ENCODE data around the gene DUSP18.
"Not testable (repeated sequence)": the region's sequence is repeated elsewhere in the genome, so short reads cannot be mapped to it uniquely, and the experiment has no call there.

DUSP18 gene

DNA sequence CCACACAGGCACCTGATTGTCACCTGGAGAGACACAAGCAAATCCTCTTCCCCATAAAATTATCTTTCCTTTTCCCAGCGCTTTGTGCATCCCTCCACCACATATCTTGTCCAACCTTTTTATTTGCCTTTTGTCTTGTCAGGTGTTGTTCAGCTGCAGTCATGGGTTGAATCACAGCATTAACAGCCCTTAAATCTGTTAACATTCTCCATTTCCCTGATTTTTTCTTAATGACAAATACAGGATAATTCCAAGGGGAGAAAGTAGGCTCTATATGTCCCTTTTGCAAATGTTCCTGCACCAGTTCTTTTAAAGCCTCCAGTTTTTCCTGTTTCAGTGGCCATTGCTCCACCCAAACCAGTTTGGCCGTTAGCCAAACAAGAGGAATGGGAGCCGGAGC is 8.9 kb upstream of the DUSP18 start:
- DNase-seq = not testable (repeated sequence)

DNA sequence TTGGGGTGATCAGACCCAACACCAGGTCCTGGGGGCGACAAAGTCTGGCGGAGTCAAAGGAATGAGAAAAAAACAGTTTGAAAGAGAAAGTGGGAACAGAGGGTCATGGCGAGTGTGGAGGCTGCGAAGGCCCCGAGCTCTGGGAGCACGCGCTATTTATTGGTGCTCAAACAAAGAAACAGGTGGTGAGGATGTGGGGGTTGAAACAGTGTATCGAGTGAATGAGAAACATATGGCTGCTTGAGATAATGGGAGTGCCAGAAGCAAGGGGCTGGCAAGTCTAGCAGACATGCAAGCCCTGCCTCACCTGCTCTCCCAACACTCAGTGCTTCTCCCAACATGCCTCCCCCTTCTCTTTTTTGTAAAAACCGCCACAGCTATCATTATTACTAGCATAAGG is 7.8 kb upstream of the DUSP18 start:
- DNase-seq = no peak

DNA sequence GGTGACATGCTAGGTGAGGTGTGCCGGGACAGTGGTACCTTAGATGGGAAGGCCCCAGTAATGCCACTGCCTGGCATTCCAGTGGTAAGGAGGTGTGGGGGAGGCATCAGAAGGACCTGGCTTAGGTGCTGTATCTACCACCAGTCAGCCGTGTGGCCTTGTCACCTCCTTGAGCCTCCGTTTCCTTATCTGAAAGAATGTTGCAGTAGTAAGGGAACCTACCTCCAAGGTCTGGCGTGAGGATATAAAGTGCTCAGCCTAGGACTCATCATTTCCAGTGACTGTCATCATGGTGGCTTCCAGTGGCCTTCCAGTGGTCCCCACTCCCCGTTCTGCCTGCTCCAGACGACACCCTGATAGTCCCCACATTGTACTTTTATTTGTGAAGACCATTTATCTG is 6.8 kb upstream of the DUSP18 start:
- no peak for DNase-seq

DNA sequence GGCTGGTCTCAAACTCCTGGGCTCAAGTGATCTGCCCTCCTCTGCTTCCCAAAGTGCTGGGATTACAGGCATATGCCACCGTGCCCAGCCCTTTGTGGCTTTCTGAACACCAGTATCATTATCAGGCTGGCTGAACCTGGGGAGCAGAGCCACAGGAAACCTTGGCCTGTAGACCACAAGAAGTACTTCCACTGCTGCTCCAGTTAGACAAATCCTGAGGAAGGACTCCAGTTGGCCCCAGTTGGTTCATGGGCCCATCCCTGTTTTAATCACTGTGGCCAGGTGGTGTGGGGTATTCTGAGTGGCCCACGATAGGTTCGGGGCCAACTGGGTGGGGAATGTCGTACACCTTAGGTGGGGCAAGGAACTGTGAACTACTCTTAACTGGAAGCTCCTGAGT is 5.5 kb upstream of the DUSP18 start:
- DNase-seq = no peak

DNA sequence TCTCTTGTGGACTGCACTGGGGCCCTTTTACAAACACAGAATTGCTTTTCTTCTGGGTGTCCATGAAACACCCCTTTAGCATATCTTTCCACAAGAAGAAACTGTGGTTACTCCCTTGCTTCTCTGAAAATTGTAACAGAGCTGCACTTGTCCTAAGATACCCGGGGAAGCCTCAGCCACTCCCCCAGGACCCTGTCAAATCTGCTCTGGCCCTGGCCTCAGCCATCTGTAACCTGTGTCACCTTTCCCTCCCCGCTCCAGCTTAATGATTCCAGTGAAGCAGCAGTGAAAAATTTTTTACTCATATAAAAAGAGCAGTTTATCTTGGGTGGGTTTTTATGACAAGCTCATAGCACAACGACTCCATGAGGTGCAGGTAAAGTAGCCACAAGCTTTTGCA is 3.4 kb upstream of the DUSP18 start:
- no peak for DNase-seq

DNA sequence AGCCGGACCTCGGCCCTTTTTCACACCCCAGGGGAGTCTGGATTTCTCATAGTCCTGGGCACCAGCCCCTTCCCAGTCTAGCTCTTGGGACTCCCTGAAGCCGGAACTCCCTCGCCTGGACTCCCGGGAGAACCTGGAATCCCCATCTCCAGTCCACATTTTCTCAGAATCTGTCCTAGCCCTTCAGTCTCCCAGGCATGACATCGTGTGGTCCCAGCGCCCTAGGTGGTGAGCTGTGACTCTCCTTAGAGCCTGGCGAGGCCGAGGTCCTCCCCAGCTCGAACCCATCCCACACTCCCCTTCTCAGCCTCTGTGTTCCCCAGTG is 673 bp upstream of the DUSP18 start:
- no peak for DNase-seq

DNA sequence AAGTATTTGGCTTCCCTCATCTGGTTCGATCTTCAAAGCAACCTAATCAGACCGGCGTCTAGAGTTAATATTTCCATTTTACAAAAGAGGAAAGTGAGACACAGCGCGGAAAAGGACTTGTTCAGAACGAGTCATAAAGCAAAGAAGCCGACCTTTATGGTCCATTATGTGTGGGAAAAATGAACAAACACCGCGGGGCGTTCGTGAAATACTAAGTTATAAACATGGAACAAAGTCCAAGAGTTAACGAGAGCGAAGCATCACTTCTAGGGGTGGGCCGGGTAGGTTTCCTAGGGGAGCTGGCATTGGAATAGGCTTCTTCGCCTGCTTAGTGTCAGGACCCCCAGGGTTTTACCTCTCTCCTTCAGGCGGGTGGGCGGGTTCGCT is 575 bp downstream of the DUSP18 start:
- no peak for DNase-seq

DNA sequence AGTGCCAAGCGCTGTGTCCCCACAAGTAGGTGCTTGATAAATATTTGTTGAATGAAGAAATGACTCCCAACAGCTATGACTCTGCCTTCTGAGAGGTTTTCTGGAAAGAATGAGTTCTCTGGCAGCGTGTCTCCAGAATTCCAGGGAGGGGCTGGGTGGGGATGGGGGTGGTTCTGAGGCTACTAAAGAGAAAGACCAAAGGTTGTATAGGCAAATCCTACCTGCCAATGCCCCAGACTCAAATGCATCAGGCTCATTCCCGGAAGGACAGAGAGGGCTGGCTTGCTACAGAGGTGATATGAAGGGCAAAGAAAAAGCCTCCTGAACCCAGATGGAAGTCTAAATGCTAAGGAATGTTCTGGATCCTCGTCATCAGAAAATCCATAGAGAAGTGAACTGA is 1.9 kb downstream of the DUSP18 start:
- DNase-seq = no peak

DNA sequence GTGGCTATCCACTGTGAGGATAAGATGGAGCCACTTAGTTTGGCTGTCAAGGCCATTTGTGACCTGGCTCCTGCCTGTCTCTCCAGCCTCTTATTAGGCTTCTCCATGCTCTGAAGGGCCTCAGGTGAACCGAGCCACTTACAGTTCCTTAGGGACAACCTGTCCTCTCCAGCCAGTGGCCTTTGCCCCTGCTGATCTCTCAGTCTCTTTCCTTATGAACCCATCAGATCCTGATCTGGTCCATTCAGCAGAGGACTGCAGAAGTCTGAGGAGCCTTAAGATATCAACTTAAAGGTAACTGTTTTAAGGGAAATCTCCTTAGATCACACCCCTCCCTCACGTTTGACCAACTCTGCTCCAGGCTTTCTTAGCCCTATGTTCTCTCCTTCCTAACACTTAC is 2.4 kb downstream of the DUSP18 start:
- DNase-seq = no peak

DNA sequence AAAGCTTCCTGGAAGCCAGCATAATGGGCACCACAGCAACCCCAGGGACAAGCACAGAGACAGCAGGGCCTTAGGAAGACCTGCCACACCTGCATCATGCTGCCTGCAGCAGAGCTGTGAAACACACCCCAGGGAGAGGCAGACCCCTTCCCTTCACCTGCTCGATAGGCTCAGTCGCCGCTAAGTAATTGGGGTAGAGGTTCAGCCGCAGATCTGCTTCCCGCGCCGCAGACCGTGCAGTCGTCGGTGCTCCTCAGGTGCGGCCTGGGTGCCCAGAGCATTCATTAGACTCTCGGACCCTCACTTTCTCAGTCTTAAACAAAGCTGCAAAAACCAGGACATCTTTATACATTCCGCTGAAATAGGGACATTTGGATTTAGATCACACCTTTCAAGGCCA is 2.9 kb downstream of the DUSP18 start:
- DNase-seq = no peak

DNA sequence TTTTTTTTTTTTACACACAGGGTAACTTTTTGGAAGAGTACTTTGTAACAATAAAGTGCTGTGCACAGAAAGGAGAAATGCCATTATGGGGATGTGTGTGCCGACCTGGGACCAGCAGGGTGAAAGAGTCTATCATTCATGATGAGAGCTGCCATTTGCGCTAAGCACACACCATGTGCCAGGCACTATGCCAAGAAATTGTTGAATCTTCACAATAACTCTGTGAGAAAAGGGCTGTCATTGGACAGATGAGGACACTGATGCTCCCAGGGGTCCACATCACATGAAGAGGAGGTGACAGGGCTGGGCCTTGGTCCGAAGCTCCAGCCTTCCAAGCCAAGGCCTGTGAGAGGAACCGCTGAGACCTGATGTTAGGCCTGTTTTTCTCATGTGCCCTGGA is 5.6 kb downstream of the DUSP18 start:
- DNase-seq = peak; percentile 25

DNA sequence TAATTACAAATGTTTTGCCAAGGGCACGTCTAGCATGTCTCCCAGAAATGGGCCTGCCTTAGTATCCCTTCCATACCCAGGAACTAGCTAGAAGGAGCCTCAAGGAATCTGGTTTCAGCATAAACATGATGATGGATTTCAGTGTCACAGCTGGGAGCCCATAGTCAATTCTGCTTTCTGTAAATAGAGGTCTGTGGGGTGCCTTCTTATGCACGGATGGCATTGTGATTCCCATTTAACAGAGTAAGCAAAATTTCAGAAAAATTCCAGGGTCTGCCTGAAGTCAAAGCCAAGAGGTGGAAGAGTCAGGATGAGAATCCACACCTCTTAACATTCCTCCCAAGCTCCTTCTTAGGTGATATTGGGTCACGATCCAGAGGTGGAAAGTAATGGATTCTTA is 12.1 kb downstream of the DUSP18 start:
- DNase-seq = no peak

DNA sequence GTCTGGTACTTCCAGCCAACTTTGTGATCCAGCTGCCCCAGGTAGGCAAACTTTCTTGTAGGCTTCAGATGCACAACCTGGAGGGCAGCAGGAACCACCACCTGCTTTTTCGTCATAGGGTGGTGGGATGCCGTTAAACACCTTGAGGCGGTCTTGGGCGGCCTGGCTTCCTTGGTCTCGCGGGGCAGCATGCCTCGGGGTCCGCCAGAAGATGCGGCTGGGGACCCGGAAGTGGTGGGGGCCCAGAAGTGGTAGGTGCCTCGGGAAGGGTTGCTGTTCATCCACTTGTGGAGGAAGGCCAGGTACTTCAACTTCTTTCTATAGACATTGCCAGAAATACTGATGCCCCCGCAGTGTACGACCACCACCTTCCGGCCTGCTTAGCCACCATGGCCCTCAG is 13.3 kb downstream of the DUSP18 start:
- no peak for DNase-seq

DNA sequence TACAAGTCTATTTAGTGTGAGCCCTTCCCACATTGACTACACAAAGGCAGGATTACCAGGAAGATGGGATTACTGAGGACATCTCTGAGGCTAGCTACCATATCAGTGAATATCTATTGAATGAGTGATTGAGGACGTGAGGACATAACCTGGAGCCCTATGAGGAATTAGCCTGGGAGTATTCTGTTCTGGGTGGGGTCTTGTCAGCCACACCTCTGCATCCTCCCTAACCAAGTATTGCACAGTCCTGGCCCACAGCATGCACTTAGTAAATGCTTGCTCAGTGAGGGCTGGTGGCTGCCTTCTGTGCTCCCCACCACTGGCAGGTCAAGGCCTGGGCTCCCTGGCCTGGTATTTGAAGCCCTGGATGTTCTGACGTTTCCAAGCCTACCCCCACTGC is 14.8 kb downstream of the DUSP18 start:
- no peak for DNase-seq

DNA sequence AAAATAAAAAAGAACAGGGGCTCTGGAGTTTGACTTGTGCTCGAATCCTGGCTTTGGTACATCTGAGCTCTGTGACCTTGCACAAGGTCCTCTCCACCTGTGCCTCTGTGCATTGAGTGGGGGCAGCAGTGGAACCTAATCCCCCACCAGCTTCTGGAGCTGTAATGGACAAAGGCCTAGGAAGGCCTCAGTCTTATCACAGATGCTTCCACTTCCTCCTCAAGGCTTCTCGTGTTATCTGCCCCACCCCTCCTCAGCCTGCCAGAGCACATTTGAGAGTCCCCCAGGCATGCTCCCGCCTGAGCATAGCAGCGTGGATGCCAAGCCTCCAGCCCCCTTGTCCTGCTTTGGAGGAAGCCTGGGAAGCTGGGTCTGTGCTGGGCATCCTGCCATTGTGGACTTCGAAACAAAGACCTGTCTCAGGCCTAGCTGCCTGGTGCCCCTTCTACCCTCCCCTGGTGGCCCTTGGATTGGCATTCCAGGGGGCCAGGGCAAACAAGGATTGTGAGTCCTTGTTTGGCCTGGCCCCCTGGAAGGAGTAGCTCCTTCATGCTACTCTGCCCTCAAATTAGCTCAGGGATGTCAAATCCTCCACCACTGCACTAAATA is 17.1 kb downstream of the DUSP18 start:
- no peak for DNase-seq

DNA sequence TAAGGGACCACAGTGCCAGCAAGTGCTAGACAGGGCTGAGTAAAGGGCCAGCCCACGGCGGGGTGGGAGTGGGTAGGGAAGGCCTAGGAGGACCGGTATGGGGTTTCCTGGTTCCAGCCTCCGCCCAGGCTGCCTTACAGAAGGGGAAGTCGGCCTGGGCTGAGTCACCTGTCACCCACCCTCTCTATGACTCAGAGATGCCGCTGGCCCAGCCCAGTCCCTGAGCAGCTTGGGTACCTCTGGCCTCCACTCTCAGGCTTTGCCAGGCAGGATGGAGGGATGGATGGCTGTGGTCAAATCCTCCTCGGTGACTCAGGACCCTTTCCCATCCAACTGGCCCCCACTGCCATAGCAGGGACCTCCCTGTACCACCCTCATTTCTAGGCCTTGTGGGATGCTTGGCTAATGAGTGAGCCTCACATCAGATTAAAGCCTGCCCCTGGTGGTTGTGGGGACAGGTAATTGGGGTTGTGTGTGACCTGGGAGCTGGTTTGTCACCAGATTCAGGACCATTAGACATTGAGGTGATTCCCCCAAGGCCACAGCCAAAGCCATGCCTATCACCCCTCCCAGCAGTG is 18.2 kb downstream of the DUSP18 start:
- DNase-seq = no peak

DNA sequence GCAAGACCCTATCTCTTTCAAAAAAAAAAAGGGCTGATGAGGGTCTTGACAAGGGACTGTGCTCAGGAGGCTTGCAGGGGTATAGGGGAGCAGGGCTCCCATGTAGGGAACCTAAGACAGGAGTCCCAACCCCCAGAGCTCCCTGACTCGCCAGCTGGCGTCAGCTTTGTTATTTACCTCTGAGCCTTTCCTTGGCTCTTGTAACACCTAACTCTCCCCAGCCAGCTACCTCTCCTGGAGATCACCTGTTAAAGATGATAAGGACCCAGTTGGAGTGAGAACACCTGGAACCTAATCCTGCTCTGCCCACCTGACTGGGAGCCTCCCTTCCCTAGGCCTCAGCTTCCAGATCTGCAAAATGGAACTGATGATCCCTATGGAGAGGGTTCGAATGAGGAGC is 18.9 kb downstream of the DUSP18 start:
- no peak for DNase-seq

DNA sequence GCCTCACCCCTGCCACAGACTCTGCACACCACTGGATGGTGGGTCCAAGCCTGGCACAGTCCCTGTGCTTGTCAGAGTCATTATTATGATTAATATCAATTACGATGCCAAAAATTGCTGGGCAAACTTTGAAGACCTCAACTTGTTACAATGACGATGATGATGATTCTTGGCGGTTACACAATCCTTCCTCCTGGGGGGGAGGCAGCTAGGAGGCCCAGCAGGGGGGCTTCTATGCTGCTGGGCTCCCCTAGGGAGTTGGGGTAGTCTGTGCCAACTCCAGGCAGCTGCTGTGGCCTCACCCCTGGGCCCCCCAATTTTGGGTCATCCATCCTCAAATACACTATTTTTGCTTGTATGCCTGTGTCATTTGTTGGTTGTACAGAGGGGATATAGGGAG is 20.1 kb downstream of the DUSP18 start:
- no peak for DNase-seq

DNA sequence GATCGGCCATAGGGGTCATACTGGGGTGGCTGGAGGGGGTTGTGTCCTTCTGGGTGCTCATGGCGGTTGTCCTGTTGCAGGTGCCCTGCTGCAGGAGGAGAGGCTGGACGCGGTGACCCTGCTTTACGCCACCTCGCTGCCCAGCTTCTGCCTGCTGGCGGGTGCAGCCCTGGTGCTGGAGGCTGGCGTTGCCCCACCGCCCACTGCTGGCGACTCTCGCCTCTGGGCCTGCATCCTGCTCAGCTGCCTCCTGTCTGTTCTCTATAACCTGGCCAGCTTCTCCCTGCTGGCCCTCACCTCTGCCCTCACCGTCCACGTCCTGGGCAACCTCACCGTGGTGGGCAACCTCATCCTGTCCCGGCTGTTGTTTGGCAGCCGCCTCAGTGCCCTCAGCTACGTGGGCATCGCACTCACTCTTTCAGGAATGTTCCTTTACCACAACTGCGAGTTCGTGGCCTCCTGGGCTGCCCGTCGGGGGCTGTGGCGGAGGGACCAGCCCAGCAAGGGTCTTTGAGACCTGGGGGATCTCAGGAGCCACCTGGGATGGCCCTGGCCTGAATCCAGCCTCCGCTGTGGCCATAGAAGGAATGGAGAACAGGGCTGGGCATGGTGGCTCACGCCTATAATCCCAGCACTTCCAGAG is 21.0 kb downstream of the DUSP18 start:
- no peak for DNase-seq

DNA sequence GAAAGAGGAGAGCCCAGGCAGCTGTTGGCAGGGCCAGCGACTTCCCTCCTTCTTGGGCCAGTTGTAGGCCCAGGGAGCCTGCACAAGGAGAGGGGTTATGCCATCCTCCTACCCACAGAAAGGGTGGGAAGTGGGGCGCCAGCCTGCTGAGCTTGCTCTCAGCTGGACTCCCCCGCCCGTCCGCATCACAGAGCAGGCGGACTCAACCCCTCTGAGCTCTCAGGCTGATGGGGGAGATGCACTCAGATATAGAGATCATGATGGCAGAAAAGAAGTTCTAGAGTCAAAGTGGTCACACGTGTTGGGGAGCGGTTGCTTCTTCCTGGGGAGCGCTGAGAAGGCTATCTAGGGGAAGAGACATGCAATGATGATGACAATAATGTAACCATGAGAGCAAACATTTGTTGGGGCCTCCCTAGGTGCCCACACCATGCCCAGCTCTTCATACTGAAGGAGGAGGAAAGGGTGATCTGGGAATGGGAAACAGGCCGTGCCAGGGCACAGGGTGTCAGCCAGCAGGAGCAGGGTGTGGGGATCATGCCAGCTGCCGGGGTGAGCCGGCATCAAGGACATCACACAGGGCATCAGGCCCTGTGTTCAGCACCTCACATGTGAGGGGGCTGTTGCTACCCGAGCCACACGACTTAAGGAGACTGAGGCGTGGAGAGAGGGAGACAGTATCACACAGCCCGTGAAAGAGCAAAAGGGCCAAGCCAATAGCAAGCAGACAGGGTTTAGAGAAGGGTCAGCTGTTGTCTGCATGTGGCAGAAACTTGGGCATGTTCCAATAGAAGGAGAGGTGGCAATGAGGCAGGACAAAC is 24.4 kb downstream of the DUSP18 start:
- DNase-seq = no peak

DNA sequence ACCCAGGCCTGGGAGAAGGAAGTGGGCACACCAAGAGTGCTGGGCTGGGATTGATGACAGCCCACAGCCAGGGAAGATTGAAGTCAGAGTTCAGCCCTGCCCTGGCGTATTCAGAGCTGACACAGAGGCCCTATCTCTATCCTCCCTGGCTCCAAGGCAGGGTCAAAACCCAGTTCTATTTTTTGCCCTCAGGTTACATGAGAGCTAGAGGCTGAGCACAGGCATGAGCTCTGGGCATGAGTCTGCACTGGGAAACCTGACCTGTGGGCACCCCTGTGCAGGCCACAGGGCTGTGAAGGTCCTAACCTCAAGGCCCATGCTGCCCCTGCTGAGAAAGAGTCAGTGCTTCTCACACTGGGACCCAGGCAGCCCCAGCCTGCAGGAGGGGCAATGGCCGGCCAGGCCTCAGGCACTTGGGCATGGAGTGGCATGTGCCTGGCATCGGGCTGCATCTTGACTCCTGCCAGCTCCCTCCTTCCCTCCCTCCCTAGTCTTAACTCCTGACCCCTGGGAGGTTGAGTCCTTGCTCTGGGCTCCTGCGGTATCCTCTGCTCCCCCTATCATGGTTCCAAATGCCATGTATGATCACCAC is 26.7 kb downstream of the DUSP18 start:
- no peak for DNase-seq

DNA sequence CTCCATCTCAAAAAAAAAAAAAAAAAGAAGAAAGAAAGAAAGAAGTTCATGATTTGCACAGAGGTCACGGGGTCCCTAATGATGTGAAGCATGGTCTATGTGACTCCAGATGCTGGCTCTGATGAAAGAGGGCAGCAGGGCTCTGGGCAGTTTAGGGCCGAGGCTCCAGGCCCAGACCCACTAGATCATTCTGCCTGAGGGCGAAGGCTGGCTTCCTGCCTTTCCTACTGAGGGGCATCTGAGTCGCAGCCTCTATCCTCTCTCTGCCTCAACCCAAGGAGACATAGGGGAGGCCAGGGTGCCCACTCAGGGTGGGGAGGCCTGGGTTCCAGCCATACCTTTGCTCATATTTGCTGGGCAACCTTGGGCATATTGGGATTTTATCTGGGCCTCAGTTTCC is 27.3 kb downstream of the DUSP18 start:
- DNase-seq = no peak

DNA sequence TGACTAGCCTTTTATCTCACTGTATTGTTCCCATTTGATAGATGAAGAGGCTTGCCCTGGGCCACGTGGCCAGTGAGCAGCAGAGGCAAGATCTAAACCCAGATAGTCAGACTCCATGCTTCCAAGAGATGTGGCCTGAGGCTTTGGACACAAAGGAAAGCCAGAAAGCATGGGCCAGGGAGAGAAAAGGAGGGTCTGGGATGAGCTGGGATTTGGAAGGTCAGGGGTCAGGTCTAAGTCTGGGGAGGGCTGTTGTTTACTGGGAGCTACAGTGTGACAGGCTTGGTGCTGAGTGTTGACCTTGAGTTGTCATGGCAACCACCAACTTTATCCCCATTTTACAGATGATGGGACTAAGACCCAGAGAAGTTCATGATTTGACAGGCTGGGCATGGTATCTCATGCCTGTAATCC is 30.0 kb downstream of the DUSP18 start:
- DNase-seq = no peak

All from NCI-H748 treated with DMSO at 0.1 percent for 48 hours (cell line).